ENCODE results near the gene PIP5K1C. TPM values are rescaled to one million over a fixed set of nuclear protein-coding genes. Genes with fewer than 3 reads are reported as not detected.

Gene PIP5K1C
- total RNA-seq, 4 donors from 2014 or later, result 25.4 to 91.1 (median 36.4) TPM

DNA sequence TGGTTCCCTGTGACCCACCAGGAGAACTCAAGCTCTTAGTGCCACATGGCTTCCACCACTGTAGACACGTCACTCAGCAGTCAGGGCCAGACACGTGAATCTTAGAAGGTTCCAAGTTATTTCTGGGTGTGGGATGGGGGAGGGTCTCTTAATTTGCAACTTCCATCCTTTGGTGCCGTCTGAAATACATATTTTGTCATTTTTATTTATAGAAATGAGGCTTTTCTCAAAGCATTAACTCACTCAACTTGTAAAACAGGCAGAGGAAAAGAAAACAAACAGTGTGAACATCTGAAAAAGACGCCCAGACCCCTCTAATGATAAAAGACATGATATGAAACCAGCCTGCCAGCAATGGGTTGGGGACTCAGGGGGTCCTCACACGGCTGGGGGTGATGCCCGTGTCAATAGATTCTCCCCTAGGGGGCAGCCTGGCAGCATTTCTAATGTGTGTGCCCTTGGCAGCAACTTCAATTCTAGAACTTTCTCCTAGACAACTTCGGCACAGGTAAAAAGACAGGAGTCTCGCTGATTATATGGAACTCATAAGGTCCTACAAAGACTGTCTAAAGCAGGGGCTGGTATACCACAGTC is 15.4 kb downstream of the PIP5K1C start:
- WGBS, 2 donors (ENCODE audit: low coverage in 1 of 2), result 94 to 96% methylated on average over 3 to 8 of the region's 8 CpGs
- peak overlapping the region in 1 of 4 donors; percentile 43 for H3K27ac ChIP-seq
- no peaks in the 10 kb centered on the region for H3K36me3 ChIP-seq
- no peak for DNase-seq
- in situ Hi-C loops (cut with MboI; ENCODE audit: low pct_ligation_motif_present in 1 of 4, low pct_unique_long_range_greater_than_20kb in 1 of 4, low sequenced_read_pairs in 3 of 4) (no loop called here), intact Hi-C loops (cut with DNase I; ENCODE audit: low total_unique reads) (no loop called here)
- no peaks in the 10 kb centered on the region for H3K27me3 ChIP-seq
- H3K4me3 ChIP-seq, result no peak overlapping the region
- no peaks in the 10 kb centered on the region for H3K9me3 ChIP-seq
- TF ChIP-seq POLR2A (IDR thresholded peaks at IDR 0.05) (no peak), EP300 (IDR thresholded peaks at IDR 0.05; ENCODE audit: low read depth) (no peak), POLR2AphosphoS5 (IDR thresholded peaks at IDR 0.05) (no peak)
- TF ChIP-seq, protein P1, sequence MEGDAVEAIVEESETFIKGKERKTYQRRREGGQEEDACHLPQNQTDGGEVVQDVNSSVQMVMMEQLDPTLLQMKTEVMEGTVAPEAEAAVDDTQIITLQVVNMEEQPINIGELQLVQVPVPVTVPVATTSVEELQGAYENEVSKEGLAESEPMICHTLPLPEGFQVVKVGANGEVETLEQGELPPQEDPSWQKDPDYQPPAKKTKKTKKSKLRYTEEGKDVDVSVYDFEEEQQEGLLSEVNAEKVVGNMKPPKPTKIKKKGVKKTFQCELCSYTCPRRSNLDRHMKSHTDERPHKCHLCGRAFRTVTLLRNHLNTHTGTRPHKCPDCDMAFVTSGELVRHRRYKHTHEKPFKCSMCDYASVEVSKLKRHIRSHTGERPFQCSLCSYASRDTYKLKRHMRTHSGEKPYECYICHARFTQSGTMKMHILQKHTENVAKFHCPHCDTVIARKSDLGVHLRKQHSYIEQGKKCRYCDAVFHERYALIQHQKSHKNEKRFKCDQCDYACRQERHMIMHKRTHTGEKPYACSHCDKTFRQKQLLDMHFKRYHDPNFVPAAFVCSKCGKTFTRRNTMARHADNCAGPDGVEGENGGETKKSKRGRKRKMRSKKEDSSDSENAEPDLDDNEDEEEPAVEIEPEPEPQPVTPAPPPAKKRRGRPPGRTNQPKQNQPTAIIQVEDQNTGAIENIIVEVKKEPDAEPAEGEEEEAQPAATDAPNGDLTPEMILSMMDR (IDR thresholded peaks at IDR 0.05), result no peak
- H3K4me1 ChIP-seq, result peaks cover 14 to 32% (median 26%) of the 10 kb centered on the region in 4 donors

DNA sequence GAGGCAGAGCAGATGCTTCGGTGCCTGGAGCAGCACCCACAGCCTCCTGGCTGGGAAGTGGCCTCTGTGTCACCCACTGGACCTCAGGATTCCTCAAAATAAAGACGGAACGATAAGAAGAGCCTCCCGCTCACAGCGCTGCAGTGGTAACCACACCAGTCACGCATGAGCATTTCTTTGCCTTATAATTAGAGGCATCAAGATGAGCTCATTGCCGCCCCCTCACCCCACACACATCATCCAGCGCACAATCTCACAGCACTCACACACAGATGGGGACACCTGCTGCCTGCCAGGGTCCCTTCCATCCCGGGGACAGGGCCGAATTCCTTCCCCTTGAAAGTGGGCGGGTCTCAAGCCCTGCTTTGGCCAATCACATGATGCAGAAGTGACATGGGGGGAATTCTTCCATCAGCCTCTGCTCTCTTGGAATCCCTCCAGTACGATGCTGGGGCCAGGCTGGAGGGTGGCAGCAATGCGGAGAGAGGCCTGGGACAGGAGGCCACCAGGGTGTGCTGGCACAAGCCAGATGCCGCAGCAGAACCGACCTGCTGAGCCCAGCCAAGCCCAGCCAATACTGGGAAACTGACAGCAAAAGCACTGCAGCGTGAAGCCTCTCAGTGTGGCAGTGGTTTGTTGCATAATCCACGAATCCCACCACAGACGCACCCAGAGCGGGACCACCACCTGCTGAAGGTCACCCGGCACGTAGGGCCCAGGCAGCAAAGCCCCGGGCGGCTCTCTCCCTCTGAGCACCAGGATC is 16.0 kb downstream of the PIP5K1C start:
- Histone ChIP-seq H3K4me3 (no peak overlapping the region), H3K27ac (peak overlapping the region in 3 of 4 donors; percentile 43 to 65 (median 55)), H3K27me3 (no peaks in the 10 kb centered on the region), H3K4me1 (peaks cover 14 to 32% (median 26%) of the 10 kb centered on the region in 4 donors), H3K36me3 (no peaks in the 10 kb centered on the region), H3K9me3 (no peaks in the 10 kb centered on the region)
- no peak for DNase-seq
- intact Hi-C loops (cut with DNase I; ENCODE audit: low total_unique reads) (no loop called here), in situ Hi-C loops (cut with MboI; ENCODE audit: low pct_ligation_motif_present in 1 of 4, low pct_unique_long_range_greater_than_20kb in 1 of 4, low sequenced_read_pairs in 3 of 4) (no loop called here)
- 83 to 85% methylated on average over 4 to 23 of the region's 23 CpGs for WGBS, 2 donors (ENCODE audit: low coverage in 1 of 2)
- TF ChIP-seq POLR2AphosphoS5 (IDR thresholded peaks at IDR 0.05), result no peak

DNA sequence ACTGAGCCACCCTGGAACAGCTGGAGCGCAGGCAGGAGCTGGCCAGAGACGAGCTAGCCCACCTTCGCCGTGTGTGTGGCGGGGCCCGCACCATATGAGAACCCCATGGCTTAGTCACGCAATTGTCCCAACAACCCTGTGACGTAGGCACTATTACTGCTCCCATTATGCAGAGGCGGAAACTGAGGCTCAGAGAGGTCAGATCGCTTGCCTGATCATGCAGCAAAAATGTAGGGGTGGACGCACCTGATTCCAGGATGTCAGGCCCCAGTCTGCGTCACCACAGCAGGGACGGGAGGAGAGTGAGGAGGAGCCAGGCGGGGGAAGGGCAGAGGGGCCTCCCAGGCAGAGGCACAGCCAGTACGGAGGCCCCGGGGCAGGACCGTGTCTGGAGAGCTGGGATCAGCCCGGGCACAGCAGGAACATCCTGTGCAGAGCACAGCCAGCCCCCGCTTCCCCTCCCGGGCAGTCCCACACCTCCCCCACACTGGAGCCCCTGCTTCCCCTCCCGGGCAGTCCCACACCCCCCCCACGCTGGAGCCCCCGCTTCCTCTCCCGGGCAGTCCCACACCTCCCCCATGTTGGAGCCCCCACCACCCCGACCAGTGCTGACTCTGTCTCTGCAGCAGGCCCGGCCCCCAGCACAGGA is 16.7 kb downstream of the PIP5K1C start:
- H3K4me1 ChIP-seq, result peaks cover 9 to 32% (median 22%) of the 10 kb centered on the region in 4 donors
- no peaks in the 10 kb centered on the region for H3K36me3 ChIP-seq
- in situ Hi-C loops (cut with MboI; ENCODE audit: low pct_ligation_motif_present in 1 of 4, low pct_unique_long_range_greater_than_20kb in 1 of 4, low sequenced_read_pairs in 3 of 4), result no loop called here
- no peak overlapping the region for H3K4me3 ChIP-seq
- H3K27me3 ChIP-seq, result no peaks in the 10 kb centered on the region
- intact Hi-C loops (cut with DNase I; ENCODE audit: low total_unique reads), result no loop called here
- DNase-seq, result no peak
- TF ChIP-seq EP300 (IDR thresholded peaks at IDR 0.05; ENCODE audit: low read depth) (peak; percentile 5), POLR2A (IDR thresholded peaks at IDR 0.05) (no peak)
- peak overlapping the region in 3 of 4 donors; percentile 43 to 65 (median 55) for H3K27ac ChIP-seq
- 70% methylated on average over 19 of the region's 26 CpGs; no CpG with 5 or more reads in 1 of the 2 donors for WGBS, 2 donors (ENCODE audit: low coverage in 1 of 2)
- H3K9me3 ChIP-seq, result no peaks in the 10 kb centered on the region

DNA sequence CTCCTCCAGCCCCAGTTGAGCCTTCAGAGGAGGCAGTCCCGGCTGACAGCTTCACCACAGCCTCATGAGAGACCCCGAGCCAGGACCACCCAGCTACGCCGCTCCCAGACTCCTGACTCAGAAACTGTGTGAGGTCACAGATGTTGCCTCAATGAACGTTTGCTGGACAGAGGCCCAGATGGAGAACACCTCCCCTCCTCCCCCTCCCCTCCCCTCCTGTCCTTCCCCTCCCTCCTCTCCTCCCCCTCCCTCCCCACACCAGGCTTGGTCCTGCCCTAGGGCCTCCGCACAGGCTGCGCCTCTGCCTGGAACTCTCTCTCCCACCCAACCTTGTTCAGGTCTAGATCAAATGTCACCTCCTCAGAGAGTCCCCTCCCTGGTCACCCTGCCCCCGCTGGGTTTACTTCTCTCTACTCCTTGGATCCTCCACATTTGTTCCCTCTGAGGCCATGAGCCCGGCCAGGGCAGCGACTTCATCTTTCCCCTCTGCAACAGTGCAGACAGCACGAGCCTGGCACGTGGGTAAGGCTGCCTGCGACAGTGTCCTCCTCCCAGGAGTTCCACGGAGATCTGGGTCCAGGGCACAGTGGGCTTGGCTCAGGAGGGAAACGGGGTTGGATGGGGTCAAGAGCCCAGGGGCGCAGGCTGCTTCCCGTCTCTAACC is 17.4 kb downstream of the PIP5K1C start:
- WGBS, 2 donors (ENCODE audit: low coverage in 1 of 2), result 74% methylated on average over 17 of the region's 17 CpGs; no CpG with 5 or more reads in 1 of the 2 donors
- TF ChIP-seq, protein P1 (IDR thresholded peaks at IDR 0.05), result no peak
- TF ChIP-seq EP300 (IDR thresholded peaks at IDR 0.05; ENCODE audit: low read depth), result no peak
- no peak for TF ChIP-seq POLR2AphosphoS5 (IDR thresholded peaks at IDR 0.05)
- TF ChIP-seq POLR2A (IDR thresholded peaks at IDR 0.05), result no peak
- Histone ChIP-seq H3K9me3 (no peaks in the 10 kb centered on the region), H3K27me3 (no peaks in the 10 kb centered on the region), H3K36me3 (no peaks in the 10 kb centered on the region), H3K4me1 (peaks cover 7 to 27% (median 16%) of the 10 kb centered on the region in 4 donors), H3K4me3 (no peak overlapping the region), H3K27ac (peak overlapping the region in 3 of 4 donors; percentile 43 to 65 (median 55))
- in situ Hi-C loops (cut with MboI; ENCODE audit: low pct_ligation_motif_present in 1 of 4, low pct_unique_long_range_greater_than_20kb in 1 of 4, low sequenced_read_pairs in 3 of 4) (no loop called here), intact Hi-C loops (cut with DNase I; ENCODE audit: low total_unique reads) (no loop called here)
- DNase-seq, result no peak
